ENCODE measurements around the gene HDAC4.

GRCh38 chr2:239220341-239220740, 180.5 kb downstream of the HDAC4 start:
- TF ChIP-seq USF2 (CRISPR knock-in tag; IDR thresholded peaks at IDR 0.05) (no peak), ATF1 (CRISPR knock-in tag; IDR thresholded peaks at IDR 0.05) (no peak)
- TF ChIP-seq, protein P1, sequence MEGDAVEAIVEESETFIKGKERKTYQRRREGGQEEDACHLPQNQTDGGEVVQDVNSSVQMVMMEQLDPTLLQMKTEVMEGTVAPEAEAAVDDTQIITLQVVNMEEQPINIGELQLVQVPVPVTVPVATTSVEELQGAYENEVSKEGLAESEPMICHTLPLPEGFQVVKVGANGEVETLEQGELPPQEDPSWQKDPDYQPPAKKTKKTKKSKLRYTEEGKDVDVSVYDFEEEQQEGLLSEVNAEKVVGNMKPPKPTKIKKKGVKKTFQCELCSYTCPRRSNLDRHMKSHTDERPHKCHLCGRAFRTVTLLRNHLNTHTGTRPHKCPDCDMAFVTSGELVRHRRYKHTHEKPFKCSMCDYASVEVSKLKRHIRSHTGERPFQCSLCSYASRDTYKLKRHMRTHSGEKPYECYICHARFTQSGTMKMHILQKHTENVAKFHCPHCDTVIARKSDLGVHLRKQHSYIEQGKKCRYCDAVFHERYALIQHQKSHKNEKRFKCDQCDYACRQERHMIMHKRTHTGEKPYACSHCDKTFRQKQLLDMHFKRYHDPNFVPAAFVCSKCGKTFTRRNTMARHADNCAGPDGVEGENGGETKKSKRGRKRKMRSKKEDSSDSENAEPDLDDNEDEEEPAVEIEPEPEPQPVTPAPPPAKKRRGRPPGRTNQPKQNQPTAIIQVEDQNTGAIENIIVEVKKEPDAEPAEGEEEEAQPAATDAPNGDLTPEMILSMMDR (IDR thresholded peaks at IDR 0.05) = no peak

Data from WTC11 (cell line).